ENCODE results near the gene P2RX6.

DNA sequence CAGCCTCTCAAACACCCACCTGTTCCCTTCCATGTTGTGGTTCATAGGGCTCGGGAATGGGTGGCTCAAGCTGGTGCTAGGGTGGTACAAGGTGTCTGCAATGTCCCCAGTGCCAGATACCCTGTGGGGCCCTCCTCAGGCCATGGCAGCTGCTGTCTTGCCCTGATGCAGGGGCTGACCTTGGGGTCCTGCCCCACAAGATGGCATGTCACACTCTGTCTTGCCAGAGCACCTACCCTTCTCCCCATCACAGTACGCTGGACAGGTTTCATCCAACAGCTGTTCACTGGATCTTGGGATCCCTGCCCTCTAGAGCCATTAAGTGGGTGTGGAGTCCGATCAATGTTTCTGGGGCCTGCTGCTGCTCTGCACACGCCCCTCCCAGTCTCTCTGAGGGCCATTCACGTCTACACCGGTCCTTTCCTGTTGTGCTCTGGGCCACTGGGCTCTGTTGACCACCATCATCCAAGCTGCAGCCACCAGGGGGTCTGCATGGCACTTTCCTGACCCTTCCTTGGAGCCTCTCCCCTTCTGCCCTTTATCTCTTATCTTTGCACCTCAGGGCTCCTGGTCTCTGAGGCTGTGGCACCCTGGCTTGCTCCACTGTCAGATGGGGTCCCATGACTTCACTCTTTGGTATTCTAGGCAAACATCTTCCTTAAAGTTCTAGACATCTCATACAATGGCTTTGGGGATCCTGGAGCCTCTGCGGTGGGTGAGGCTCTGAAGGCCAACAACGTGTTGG, 37.9 kb downstream of the P2RX6 start:
- TF ChIP-seq POLR2AphosphoS5 (IDR thresholded peaks at IDR 0.05; ENCODE audit: low read depth, low read length): no peak
- TF ChIP-seq, protein P1, sequence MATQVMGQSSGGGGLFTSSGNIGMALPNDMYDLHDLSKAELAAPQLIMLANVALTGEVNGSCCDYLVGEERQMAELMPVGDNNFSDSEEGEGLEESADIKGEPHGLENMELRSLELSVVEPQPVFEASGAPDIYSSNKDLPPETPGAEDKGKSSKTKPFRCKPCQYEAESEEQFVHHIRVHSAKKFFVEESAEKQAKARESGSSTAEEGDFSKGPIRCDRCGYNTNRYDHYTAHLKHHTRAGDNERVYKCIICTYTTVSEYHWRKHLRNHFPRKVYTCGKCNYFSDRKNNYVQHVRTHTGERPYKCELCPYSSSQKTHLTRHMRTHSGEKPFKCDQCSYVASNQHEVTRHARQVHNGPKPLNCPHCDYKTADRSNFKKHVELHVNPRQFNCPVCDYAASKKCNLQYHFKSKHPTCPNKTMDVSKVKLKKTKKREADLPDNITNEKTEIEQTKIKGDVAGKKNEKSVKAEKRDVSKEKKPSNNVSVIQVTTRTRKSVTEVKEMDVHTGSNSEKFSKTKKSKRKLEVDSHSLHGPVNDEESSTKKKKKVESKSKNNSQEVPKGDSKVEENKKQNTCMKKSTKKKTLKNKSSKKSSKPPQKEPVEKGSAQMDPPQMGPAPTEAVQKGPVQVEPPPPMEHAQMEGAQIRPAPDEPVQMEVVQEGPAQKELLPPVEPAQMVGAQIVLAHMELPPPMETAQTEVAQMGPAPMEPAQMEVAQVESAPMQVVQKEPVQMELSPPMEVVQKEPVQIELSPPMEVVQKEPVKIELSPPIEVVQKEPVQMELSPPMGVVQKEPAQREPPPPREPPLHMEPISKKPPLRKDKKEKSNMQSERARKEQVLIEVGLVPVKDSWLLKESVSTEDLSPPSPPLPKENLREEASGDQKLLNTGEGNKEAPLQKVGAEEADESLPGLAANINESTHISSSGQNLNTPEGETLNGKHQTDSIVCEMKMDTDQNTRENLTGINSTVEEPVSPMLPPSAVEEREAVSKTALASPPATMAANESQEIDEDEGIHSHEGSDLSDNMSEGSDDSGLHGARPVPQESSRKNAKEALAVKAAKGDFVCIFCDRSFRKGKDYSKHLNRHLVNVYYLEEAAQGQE (IDR thresholded peaks at IDR 0.05; ENCODE audit: insufficient read depth in 1 of 2, low read depth in 2 of 2, low read length in 2 of 2): no peak
- no peak for TF ChIP-seq TAF1 (IDR thresholded peaks at IDR 0.05; ENCODE audit: borderline replicate concordance, insufficient read depth, low read length)
